Caco-2 (cell line): Measurements from ENCODE around the gene BMPR1B. TPM values are rescaled to one million over a fixed set of nuclear protein-coding genes. Genes with fewer than 3 reads are reported as not detected.

Experiments used
- BruUV-seq: library from RNA; stranded (reverse); fragments of 400-500 nt; replicated peaks from 2 replicates; lab custom pipeline; 2021; lab: Mats Ljungman, UMichigan
- CTCF ChIA-PET: fragments of 300-600 bp; sonication (Branson Sonifier 250); formaldehyde crosslinking; loops from one replicate; lab custom pipeline; 2022; ENCODE audit warnings: antibody characterized with exemption; lab: Charles Lee
- POLR2A ChIA-PET: fragments of 300-600 bp; sonication (Branson Sonifier 250); formaldehyde crosslinking; loops from one replicate; lab custom pipeline; 2022; ENCODE audit warnings: antibody characterized with exemption; lab: Charles Lee
- DNase-seq, 2 experiments: peaks; one replicate each; pipeline versions ENCODE4 v3.0.0 to v3.0.0-alpha.2; 2020 to 2022
- H3K27me3 ChIP-seq: replicated peaks from 2 replicates; pipeline ENCODE4 v1.6.0; 2011; ENCODE audit warnings: low read length; ENCODE audit not compliant: control insufficient read depth, insufficient read depth
- H3K36me3 ChIP-seq: 2 replicates; pipeline ENCODE4 v1.5.1; 2011; ENCODE audit warnings: low read length; ENCODE audit not compliant: control insufficient read depth, insufficient read depth
- H3K4me1 ChIP-seq: fragments of 250-450 bp; sonication (Bioruptor Pico); 2 replicates; pipeline ENCODE4 v1.5.1; 2020; ENCODE audit warnings: mild to moderate bottlenecking
- H3K4me3 ChIP-seq: 2 replicates; pipeline ENCODE4 v1.5.1; 2011; ENCODE audit warnings: low read depth, mild to moderate bottlenecking, control low read depth, low read length
- H3K9me3 ChIP-seq: fragments of 250-450 bp; sonication (Bioruptor Pico); 2 replicates; pipeline ENCODE4 v1.5.1; 2020; ENCODE audit warnings: mild to moderate bottlenecking, moderate library complexity
- H3K27ac Mint-ChIP-seq: one replicate; pipeline ENCODE4 v1.8.0; 2022; ENCODE audit warnings: mixed read lengths; ENCODE audit not compliant: unreplicated experiment
- H3K27me3 Mint-ChIP-seq: one replicate; pipeline ENCODE4 v1.8.0; 2022; ENCODE audit warnings: mixed read lengths; ENCODE audit not compliant: insufficient read depth, unreplicated experiment
- H3K36me3 Mint-ChIP-seq: one replicate; pipeline ENCODE4 v1.8.0; 2022; ENCODE audit warnings: mild to moderate bottlenecking, mixed read lengths; ENCODE audit not compliant: insufficient read depth, unreplicated experiment
- H3K4me1 Mint-ChIP-seq: one replicate; pipeline ENCODE4 v1.8.0; 2022; ENCODE audit warnings: low read depth, mixed read lengths; ENCODE audit not compliant: unreplicated experiment
- H3K4me3 Mint-ChIP-seq: one replicate; pipeline ENCODE4 v1.8.0; 2022; ENCODE audit warnings: mild to moderate bottlenecking, moderate library complexity, mixed read lengths; ENCODE audit not compliant: unreplicated experiment
- H3K9me3 Mint-ChIP-seq: one replicate; pipeline ENCODE4 v1.8.0; 2022; ENCODE audit warnings: mixed read lengths; ENCODE audit not compliant: unreplicated experiment
- intact Hi-C: fragments of 100-400 bp; cut with micrococcal nuclease; formaldehyde crosslinking; loops from one replicate; pipeline ENCODE4 v1.10.0; 2022; ENCODE audit not compliant: unreplicated experiment
- total RNA-seq: library from RNA; stranded (reverse); gene quantifications from 2 replicates; pipeline ENCODE4 v1.2.3, GENCODE V29; 2022
- TF ChIP-seq, protein P1 (sequence below), 2 experiments: fragments of 200-600 bp in 1 of 2; IDR thresholded peaks; 1 replicate in 1 of 2; 2 replicates in 1 of 2; pipeline versions ENCODE4 v1.5.1 to v1.8.0; 2011 to 2022; ENCODE audit warnings: antibody characterized with exemption in 1 of 2, control low read depth in 1 of 2, inconsistent platforms in 1 of 2, low read depth in 1 of 2, low read length in 1 of 2, mild to moderate bottlenecking in 1 of 2, moderate library complexity in 1 of 2; ENCODE audit not compliant: insufficient read depth in 1 of 2, severe bottlenecking in 1 of 2, unreplicated experiment in 1 of 2

Gene BMPR1B
- total RNA-seq, 1 experiment from 2014 or later: 8.7 TPM

GRCh38 chr4:94957030-94957429, 199.3 kb downstream of the BMPR1B start:
- H3K4me1 Mint-ChIP-seq: peaks cover 15% of the 10 kb centered on the region
- DNase-seq: peak in 1 of 2 experiments; percentile 38
- no peak overlapping the region for H3K27ac Mint-ChIP-seq
- peaks cover 6% of the 10 kb centered on the region for H3K9me3 Mint-ChIP-seq
- TF ChIP-seq, protein P1, sequence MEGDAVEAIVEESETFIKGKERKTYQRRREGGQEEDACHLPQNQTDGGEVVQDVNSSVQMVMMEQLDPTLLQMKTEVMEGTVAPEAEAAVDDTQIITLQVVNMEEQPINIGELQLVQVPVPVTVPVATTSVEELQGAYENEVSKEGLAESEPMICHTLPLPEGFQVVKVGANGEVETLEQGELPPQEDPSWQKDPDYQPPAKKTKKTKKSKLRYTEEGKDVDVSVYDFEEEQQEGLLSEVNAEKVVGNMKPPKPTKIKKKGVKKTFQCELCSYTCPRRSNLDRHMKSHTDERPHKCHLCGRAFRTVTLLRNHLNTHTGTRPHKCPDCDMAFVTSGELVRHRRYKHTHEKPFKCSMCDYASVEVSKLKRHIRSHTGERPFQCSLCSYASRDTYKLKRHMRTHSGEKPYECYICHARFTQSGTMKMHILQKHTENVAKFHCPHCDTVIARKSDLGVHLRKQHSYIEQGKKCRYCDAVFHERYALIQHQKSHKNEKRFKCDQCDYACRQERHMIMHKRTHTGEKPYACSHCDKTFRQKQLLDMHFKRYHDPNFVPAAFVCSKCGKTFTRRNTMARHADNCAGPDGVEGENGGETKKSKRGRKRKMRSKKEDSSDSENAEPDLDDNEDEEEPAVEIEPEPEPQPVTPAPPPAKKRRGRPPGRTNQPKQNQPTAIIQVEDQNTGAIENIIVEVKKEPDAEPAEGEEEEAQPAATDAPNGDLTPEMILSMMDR (IDR thresholded peaks at IDR 0.05; ENCODE audit: insufficient read depth in 1 of 2, low read depth in 1 of 2, low read length in 1 of 2, severe bottlenecking in 1 of 2, unreplicated experiment in 1 of 2): no peak
- peaks cover 6% of the 10 kb centered on the region for H3K36me3 Mint-ChIP-seq
- no peaks in the 10 kb centered on the region for H3K9me3 ChIP-seq
- no peaks in the 10 kb centered on the region for H3K27me3 ChIP-seq
- H3K4me1 ChIP-seq: no peaks in the 10 kb centered on the region; the same call in 1 of the 2 replicates
- H3K36me3 ChIP-seq: no peaks in the 10 kb centered on the region; the same call in 1 of the 2 replicates
- no peaks in the 10 kb centered on the region for H3K27me3 Mint-ChIP-seq
- BruUV-seq: no TSS peak
- ChIA-PET POLR2A (no interaction called here), CTCF (interaction anchor here (0.7 kb wide), 2 partner anchors 22 to 126 kb away, joined by 4 to 7 read pairs; no protein-coding TSS in a partner anchor)
- intact Hi-C loops: no loop called here
- no peak overlapping the region for H3K4me3 Mint-ChIP-seq
- no peak overlapping the region for H3K4me3 ChIP-seq

- Mint-ChIP-seq H3K4me1 (peaks cover 8% of the 10 kb centered on the region), H3K27ac (no peak overlapping the region), H3K4me3 (no peak overlapping the region), H3K9me3 (no peaks in the 10 kb centered on the region), H3K27me3 (no peaks in the 10 kb centered on the region), H3K36me3 (peaks cover 6% of the 10 kb centered on the region)
- peaks cover 6% of the 10 kb centered on the region; the same call in 1 of the 2 replicates for H3K9me3 ChIP-seq
- intact Hi-C loops: no loop called here
- H3K36me3 ChIP-seq: no peaks in the 10 kb centered on the region; the same call in 1 of the 2 replicates
- H3K27me3 ChIP-seq: no peaks in the 10 kb centered on the region
- no peak for DNase-seq
- TF ChIP-seq, protein P1 (IDR thresholded peaks at IDR 0.05; ENCODE audit: insufficient read depth in 1 of 2, low read depth in 1 of 2, low read length in 1 of 2, severe bottlenecking in 1 of 2, unreplicated experiment in 1 of 2): no peak
- CTCF ChIA-PET: no interaction called here
- BruUV-seq: no TSS peak
- POLR2A ChIA-PET: no interaction called here
- H3K4me3 ChIP-seq: no peak overlapping the region
- H3K4me1 ChIP-seq: no peaks in the 10 kb centered on the region; the same call in 1 of the 2 replicates
Measured at GRCh38 chr4:94959307-94959706, 201.6 kb downstream of the BMPR1B start.

DNA sequence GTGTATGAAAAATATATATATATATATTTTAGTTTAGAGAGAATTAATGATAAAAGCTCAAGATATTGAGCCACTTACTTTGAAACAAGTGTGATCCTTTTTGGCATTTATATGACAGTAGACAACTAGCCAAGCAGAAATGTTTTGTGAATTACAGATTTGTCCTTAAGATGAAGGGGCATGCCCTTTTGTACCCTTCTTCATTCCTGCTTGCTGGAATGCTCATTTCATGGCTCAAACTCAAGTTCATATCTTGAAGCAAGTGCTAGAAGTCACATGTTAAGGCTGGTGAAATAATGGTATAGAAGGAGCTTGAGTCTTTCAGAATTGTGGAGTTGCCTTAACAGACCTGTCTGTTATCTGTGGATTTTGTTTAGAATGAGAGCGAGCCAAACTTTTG, 203.0 kb downstream of the BMPR1B start:
- DNase-seq: no peak
- H3K27me3 Mint-ChIP-seq: no peaks in the 10 kb centered on the region
- CTCF ChIA-PET: no interaction called here

More for the DNA sequence above, 203.0 kb downstream of the BMPR1B start:
- no peak overlapping the region for H3K27ac Mint-ChIP-seq
- no TSS peak for BruUV-seq
- H3K4me1 ChIP-seq: peaks cover 4% of the 10 kb centered on the region; the same call in 1 of the 2 replicates
- peaks cover 6% of the 10 kb centered on the region; the same call in 1 of the 2 replicates for H3K9me3 ChIP-seq
- H3K27me3 ChIP-seq: no peaks in the 10 kb centered on the region
- intact Hi-C loops: no loop called here
- peaks cover 3% of the 10 kb centered on the region for H3K4me1 Mint-ChIP-seq
- H3K36me3 ChIP-seq: no peaks in the 10 kb centered on the region; the same call in 1 of the 2 replicates
- no peak overlapping the region for H3K4me3 ChIP-seq
- POLR2A ChIA-PET: no interaction called here
- TF ChIP-seq, protein P1 (IDR thresholded peaks at IDR 0.05; ENCODE audit: insufficient read depth in 1 of 2, low read depth in 1 of 2, low read length in 1 of 2, severe bottlenecking in 1 of 2, unreplicated experiment in 1 of 2): no peak
- H3K36me3 Mint-ChIP-seq: peaks cover 6% of the 10 kb centered on the region
- H3K9me3 Mint-ChIP-seq: no peaks in the 10 kb centered on the region
- H3K4me3 Mint-ChIP-seq: no peak overlapping the region
